Cardiac fibroblast (primary cell): ENCODE data around the gene TTLL7.
A peak's percentile ranks its signal among the peaks of the same experiment; 100 is the strongest.

Source experiments
- DNase-seq, 2 donors: peaks; one replicate each; pipeline versions ENCODE4 v3.0.0 to v3.0.0-alpha.2; 2010; ENCODE audit warnings: low read depth in 2 of 2
- H3K4me3 ChIP-seq, 2 donors: replicated peaks in 1 of 2; 1 replicate in 1 of 2; 2 replicates in 1 of 2; pipeline ENCODE4 v1.5.1; 2011; ENCODE audit warnings: low read depth in 2 of 2, low read length in 2 of 2, mild to moderate bottlenecking in 2 of 2, moderate library complexity in 1 of 2
- CTCF ChIP-seq: IDR thresholded peaks from one replicate; pipeline ENCODE4 v1.5.1; 2011; ENCODE audit warnings: low read depth, mild to moderate bottlenecking, low read length, inconsistent platforms

Gene TTLL7

GRCh38 chr1:83819436-83819835 lies 179.5 kb downstream of the TTLL7 start:
- H3K4me3 ChIP-seq = no peak overlapping the region
- TF ChIP-seq CTCF = no peak
- no peak for DNase-seq

GRCh38 chr1:83818916-83819315 lies 180.0 kb downstream of the TTLL7 start:
- no peak for TF ChIP-seq CTCF
- H3K4me3 ChIP-seq = no peak overlapping the region
- DNase-seq = peak; percentile 17 to 45

- no peak for DNase-seq
- no peak overlapping the region for H3K4me3 ChIP-seq
- no peak for TF ChIP-seq CTCF
Observed at GRCh38 chr1:83816836-83817235, 182.1 kb downstream of the TTLL7 start.

GRCh38 chr1:83815330-83815729 lies 183.6 kb downstream of the TTLL7 start:
- DNase-seq = peak; percentile 44 to 72
- no peak overlapping the region for H3K4me3 ChIP-seq

More at GRCh38 chr1:83815330-83815729, 183.6 kb downstream of the TTLL7 start:
- TF ChIP-seq CTCF = no peak
